ENCODE measurements around the gene TSPAN7. TPM values are rescaled to one million over a fixed set of nuclear protein-coding genes. Genes with fewer than 3 reads are reported as not detected.

Gene TSPAN7
- total RNA-seq, 1 experiment from 2014 or later: 2.0 TPM

DNA sequence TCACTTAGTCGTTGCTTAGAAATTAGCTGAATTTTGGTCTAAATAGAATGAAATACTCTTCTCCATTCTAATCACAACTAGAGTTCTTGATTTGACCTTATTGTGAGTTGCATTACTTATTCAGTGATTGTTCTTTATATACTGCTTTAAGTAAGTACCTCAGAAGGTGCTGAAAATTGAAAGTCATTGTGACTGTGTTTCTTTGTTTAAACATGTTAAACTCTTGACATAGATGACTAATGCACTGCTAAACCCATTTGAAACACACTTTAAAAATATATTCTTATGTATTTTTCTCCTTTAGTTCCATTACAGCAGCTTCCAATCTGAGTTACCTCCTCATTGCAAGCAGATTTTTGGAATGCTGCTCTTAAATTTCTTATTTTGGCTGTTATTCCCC lies 9.1 kb downstream of the TSPAN7 start:
- Histone ChIP-seq H3K27ac (no peak overlapping the region), H3K4me1 (no peaks in the 10 kb centered on the region), H3K4me3 (no peak overlapping the region), H3K27me3 (no peaks in the 10 kb centered on the region), H3K9me3 (replicated peaks) (no peaks in the 10 kb centered on the region), H3K36me3 (no peaks in the 10 kb centered on the region)
- DNase-seq: no peak

DNA sequence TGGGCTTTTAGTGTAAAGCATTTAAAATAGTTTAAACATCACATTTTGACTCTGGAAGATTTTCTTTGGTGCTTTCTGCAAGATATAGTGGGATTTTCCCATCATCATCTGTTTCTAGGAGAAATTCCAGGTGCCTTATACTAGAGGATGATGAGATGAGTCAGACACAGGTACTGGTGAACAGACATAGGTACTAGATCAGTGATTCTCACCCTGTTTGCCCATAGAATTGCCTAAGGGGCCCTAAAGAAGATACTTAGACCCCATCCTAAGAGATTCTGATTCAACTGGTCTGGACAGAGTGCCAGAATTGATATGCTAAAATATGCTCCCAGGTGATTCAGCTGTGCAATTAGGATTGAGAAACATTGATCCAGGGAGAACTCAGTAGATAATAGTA lies 9.7 kb downstream of the TSPAN7 start:
- no peaks in the 10 kb centered on the region for H3K4me1 ChIP-seq
- no peak overlapping the region for H3K4me3 ChIP-seq
- H3K27ac ChIP-seq: no peak overlapping the region
- no peaks in the 10 kb centered on the region for H3K27me3 ChIP-seq
- DNase-seq: no peak
- no peaks in the 10 kb centered on the region for H3K36me3 ChIP-seq
- H3K9me3 ChIP-seq (replicated peaks): no peaks in the 10 kb centered on the region

DNA sequence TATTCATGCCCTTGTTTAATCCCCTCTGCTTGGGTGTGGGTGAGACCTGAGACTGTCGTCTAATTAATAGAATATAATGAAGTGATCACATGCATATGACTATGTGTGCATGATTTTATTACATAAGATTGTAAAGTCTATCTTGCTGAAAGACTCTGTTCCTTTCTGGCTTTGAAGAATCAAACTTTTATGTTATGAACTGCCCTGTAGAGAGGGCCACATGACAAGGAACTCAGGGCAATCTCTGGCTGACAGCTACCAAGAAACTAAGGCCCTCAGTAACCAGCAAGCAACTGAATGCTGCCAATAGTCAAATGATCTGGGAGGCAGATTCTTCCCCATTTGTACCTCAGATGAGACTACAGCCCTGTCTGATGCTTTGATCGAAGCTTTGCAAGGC lies 13.5 kb downstream of the TSPAN7 start:
- no peak overlapping the region for H3K27ac ChIP-seq
- no peaks in the 10 kb centered on the region for H3K4me1 ChIP-seq
- H3K27me3 ChIP-seq: no peaks in the 10 kb centered on the region
- DNase-seq: no peak
- no peak overlapping the region for H3K4me3 ChIP-seq
- H3K36me3 ChIP-seq: no peaks in the 10 kb centered on the region
- H3K9me3 ChIP-seq (replicated peaks): no peaks in the 10 kb centered on the region

DNA sequence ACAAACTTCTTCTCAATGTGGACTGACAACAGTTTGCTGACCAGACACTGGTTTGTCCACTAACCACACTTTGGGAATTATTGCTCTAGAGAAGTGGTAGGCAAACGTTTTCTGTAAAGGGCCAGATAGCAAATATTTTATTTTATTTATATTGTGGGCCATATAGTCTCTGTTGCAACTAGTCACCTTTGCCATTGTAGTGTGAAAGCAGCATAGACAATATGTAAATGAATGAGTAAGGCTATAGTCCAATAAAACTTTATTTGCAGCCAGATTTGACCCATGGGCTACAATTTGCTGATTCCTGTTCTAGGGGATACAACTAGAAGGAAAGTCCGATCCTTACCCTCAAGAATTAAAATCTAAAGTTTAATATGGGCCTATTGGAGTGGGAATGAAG lies 14.5 kb downstream of the TSPAN7 start:
- H3K4me1 ChIP-seq: no peaks in the 10 kb centered on the region
- H3K27me3 ChIP-seq: no peaks in the 10 kb centered on the region
- H3K9me3 ChIP-seq (replicated peaks): no peaks in the 10 kb centered on the region
- DNase-seq: no peak
- H3K4me3 ChIP-seq: no peak overlapping the region
- no peaks in the 10 kb centered on the region for H3K36me3 ChIP-seq
- H3K27ac ChIP-seq: no peak overlapping the region

DNA sequence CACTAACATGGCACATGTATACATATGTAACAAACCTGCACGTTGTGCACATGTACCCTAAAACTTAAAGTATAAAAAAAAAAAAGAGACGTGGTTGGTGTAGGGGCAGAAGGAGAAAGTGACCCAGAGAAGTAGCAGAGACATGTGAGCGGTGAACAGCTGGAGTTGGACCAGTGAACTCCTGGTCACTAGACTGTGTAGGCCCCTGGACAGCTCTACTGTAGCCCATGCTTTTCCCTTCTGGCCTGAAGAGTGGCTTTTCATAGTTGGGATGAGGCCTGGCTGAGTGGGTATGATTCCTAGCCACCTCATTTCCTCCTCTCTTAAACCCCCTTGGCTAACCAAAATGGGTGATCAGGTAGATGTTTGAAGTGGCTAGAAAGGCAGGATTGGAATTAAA lies 16.4 kb downstream of the TSPAN7 start:
- H3K9me3 ChIP-seq (replicated peaks): no peaks in the 10 kb centered on the region
- no peaks in the 10 kb centered on the region for H3K4me1 ChIP-seq
- no peak overlapping the region for H3K4me3 ChIP-seq
- no peak for DNase-seq
- no peaks in the 10 kb centered on the region for H3K36me3 ChIP-seq
- no peak overlapping the region for H3K27ac ChIP-seq
- H3K27me3 ChIP-seq: no peaks in the 10 kb centered on the region

DNA sequence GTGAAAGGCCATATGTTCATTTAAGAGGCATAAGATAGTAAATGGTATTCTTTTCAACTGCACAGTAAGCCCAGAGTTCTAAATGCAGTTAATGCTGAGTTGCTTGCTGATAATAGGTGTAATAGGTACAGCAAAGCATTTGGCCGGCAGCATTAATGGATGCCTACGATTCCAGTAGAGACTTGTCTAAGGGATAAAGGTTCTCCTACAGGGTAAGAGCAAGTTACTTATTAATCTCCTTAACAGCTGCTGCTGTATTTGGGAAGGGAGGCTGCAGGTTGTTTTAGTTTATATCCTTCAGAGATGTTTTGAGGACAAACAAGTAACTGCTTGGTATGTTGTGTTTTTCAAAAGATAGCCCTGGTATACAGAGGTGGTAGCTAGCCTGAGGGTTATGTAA lies 16.8 kb downstream of the TSPAN7 start:
- H3K4me1 ChIP-seq: no peaks in the 10 kb centered on the region
- no peak overlapping the region for H3K4me3 ChIP-seq
- no peak for DNase-seq
- no peaks in the 10 kb centered on the region for H3K27me3 ChIP-seq
- no peaks in the 10 kb centered on the region for H3K9me3 ChIP-seq (replicated peaks)
- H3K27ac ChIP-seq: no peak overlapping the region
- no peaks in the 10 kb centered on the region for H3K36me3 ChIP-seq

DNA sequence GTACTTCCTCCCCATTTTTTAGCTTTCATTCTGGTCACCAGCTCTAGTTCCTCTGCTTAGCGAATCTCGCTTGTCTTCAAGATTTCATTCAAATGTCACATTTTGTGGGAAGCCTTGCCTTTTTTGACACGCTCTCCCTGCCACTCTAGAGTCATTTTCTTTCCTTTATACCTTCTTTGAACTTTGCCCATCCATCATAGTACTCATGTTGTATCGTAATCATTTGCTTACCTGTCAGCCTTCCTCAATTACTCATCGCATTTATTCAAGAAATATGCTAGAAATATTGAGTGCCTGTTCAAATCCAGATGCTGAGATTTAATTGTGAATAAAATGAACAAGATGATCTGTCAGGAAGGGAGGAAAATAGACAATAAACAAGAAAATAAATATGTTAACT lies 21.8 kb downstream of the TSPAN7 start:
- DNase-seq: no peak

DNA sequence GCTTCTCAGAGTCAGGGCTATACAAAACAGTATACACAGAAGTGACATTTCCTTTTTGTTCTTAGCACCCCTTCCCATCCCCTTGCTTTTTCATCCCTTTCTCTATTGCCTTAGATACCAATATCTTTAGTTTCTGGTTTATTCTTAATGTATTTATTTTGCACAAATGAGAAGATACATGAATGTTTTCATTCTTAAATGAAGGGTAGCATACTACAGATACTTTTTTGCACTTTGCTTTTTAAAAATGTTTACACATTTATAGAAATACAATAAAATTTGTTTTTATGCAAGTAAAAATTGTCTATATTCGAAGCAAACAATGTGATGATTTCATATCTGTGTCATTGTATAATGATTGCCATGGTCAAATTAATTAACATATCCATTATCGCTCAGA lies 33.1 kb downstream of the TSPAN7 start:
- H3K27ac ChIP-seq: no peak overlapping the region
- no peaks in the 10 kb centered on the region for H3K27me3 ChIP-seq
- DNase-seq: no peak
- no peaks in the 10 kb centered on the region for H3K9me3 ChIP-seq (replicated peaks)
- H3K36me3 ChIP-seq: no peaks in the 10 kb centered on the region
- no peak overlapping the region for H3K4me3 ChIP-seq
- no peaks in the 10 kb centered on the region for H3K4me1 ChIP-seq

More for the DNA sequence above, 21.8 kb downstream of the TSPAN7 start:
- Histone ChIP-seq H3K27me3 (no peaks in the 10 kb centered on the region), H3K27ac (no peak overlapping the region), H3K9me3 (replicated peaks) (no peaks in the 10 kb centered on the region), H3K4me3 (no peak overlapping the region), H3K4me1 (no peaks in the 10 kb centered on the region), H3K36me3 (no peaks in the 10 kb centered on the region)

DNA sequence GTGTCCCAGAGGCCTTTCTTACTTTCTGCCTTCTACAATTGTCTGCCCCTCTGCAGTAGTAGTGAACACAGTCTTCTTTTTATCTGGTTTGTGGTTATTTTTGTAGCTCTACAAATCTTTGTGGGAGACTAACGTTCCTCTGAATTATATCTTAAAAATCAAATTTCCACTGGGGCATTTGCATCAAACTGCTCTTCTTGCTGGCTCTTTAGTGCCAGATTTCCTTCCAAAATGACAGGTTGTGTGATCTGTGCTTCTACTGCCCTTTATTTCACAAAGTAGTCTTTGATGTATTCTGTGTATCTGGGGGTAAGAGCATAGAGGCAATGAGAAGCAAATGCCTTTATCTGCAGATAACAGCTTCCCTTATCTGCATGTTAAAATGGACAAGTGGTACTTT lies 34.5 kb downstream of the TSPAN7 start:
- Histone ChIP-seq H3K27ac (no peak overlapping the region), H3K4me3 (no peak overlapping the region), H3K9me3 (replicated peaks) (no peaks in the 10 kb centered on the region), H3K27me3 (no peaks in the 10 kb centered on the region), H3K4me1 (no peaks in the 10 kb centered on the region), H3K36me3 (no peaks in the 10 kb centered on the region)
- no peak for DNase-seq

DNA sequence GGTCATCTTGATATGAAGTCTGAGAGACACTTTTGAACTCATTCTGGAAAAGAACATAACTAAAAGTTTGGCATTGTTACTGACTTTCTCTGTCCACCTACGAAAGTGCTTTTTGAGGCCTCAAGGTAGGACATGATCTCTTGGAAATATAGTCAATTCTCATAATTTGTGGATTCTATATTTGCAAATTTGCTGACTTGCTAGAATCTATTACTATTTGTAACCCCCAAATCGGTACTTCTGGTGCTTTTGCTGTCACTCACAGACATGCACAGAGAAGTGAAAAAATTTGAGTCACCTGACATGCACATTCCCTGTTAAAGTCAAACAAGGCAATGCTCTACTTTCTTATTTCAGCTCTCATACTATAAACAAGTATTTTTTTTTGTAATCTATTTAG lies 35.6 kb downstream of the TSPAN7 start:
- no peak for DNase-seq
- Histone ChIP-seq H3K4me1 (no peaks in the 10 kb centered on the region), H3K27ac (no peak overlapping the region), H3K36me3 (no peaks in the 10 kb centered on the region), H3K9me3 (replicated peaks) (no peaks in the 10 kb centered on the region), H3K4me3 (no peak overlapping the region), H3K27me3 (no peaks in the 10 kb centered on the region)

DNA sequence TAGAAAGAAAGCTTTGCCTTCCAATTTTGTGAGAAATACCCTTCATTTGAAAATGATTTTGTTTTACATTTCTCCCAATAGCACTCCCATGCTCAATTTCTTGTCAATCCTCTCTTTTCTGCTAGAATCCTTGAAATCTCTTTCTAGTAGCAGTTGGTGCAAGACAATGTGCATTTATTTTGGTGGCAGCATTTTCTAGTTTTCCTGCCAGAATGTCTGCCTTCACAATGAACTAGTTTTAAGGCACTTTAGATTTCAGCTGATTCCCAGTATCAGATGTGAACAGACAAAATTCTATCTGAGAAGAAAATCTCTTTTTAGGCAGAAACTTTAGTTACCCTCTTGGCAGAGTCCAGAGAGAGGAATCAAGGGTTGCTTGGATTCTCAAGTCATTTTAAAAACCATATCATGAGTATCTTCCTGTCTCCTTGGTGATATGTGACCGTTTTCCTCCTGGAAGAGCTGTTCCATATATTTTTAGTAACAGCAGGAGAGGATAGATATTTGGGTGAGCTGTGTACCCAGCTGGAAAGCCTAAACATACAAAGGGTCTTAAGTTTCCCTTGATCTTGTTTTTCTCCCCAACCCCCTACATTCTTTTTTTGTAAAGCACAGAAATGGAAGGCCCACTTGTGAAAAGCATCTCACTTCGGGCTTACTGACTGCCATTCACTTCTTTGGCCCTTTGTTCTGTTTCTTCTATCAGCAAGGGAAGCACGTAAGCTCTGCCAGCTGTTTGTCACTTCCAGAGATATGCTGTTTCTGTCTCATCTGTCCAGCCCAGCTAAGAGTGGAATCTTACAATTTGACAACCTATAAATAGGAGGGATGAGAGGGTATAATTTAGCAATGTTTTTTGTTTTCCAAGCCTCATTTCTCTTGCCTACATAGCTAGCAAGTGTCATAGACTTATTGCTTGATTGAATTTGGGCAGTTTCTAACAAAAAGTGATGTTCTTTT lies 38.7 kb downstream of the TSPAN7 start:
- Histone ChIP-seq H3K4me1 (no peaks in the 10 kb centered on the region), H3K4me3 (no peak overlapping the region), H3K27me3 (no peaks in the 10 kb centered on the region), H3K36me3 (no peaks in the 10 kb centered on the region), H3K27ac (no peak overlapping the region), H3K9me3 (replicated peaks) (no peaks in the 10 kb centered on the region)
- peak in 1 of 2 experiments; percentile 0 for DNase-seq

DNA sequence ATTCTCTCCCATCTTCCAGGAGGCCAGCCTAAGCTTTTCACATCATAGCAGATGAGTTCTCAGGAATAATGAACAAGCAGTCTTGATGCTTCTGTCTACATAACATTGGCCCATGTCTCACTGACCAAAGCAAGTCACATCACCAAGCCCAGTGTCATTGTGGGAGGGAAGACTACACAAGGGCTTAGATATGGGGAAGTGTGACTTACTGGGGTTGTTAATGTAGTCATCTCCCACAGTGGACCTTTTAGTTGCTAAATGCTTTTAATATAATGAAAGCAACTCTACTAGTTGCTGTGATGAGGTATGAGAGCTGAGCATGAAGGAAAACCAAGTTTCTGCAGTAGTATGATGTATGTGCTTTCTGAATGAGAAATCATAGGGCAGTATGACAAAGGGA lies 40.5 kb downstream of the TSPAN7 start:
- Histone ChIP-seq H3K9me3 (replicated peaks) (no peaks in the 10 kb centered on the region), H3K4me3 (no peak overlapping the region), H3K27ac (no peak overlapping the region), H3K27me3 (no peaks in the 10 kb centered on the region), H3K4me1 (no peaks in the 10 kb centered on the region), H3K36me3 (no peaks in the 10 kb centered on the region)
- DNase-seq: no peak

DNA sequence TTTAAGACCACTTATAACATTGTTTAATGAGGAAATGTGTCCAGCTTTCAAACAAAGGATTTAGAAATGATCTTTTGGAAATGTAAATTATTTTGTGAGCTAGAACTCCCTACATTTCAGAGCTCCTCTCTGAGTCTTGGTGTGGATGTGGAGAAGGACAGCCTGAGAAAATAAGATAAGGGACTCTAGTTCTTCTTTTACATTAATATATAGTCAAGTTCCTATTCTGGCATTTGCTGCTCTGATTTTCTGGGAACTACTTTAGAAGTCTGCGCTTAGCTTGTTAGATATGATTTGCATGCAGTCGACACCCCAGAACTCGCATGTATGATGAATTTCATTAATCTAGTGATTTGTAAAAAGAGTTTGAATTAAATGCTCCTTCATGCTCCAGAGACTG lies 45.5 kb downstream of the TSPAN7 start:
- H3K9me3 ChIP-seq (replicated peaks): no peaks in the 10 kb centered on the region
- H3K27ac ChIP-seq: no peak overlapping the region
- H3K36me3 ChIP-seq: no peaks in the 10 kb centered on the region
- H3K4me1 ChIP-seq: no peaks in the 10 kb centered on the region
- no peak for DNase-seq
- H3K4me3 ChIP-seq: no peak overlapping the region
- no peaks in the 10 kb centered on the region for H3K27me3 ChIP-seq

DNA sequence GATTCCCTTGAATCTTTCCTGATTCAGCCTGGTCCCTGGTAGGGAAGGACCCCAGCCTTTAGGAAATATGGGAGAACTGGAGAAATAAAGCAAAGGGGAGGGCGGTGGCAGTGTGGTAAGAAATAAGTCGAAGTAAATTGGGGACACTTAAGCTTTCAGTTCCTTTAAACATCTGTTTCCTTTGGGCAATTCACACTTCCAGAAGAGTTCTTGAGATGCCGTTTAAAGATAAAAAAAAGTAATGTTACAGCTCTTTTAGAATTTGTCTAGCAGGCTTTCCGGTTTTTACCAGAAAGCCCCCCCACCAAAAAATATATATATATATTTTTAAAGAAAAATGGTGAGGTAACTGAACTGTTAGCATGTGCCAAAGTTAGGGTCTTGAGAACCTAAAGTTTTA lies 46.6 kb downstream of the TSPAN7 start:
- H3K27ac ChIP-seq: no peak overlapping the region
- H3K36me3 ChIP-seq: no peaks in the 10 kb centered on the region
- no peaks in the 10 kb centered on the region for H3K9me3 ChIP-seq (replicated peaks)
- H3K4me1 ChIP-seq: no peaks in the 10 kb centered on the region
- DNase-seq: no peak
- no peaks in the 10 kb centered on the region for H3K27me3 ChIP-seq
- no peak overlapping the region for H3K4me3 ChIP-seq

DNA sequence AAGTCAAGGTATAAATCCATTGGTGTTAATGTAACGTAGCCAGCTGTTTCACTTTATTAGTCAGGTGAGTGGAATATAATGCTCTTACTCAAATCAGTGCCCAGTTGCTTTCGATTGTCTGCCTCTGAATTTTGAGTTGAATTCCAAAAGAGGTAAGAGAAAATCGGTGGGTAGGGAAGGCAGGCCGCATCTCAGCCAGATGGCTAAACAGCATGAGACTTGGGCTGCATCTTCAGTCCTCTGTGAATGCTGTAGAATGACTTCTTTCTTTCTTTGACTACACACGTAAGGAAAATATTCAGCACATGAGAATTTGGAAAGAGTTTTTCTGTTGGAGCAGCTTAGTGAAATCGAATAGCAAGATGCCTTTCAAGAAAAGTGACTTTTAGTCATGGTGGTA lies 49.5 kb downstream of the TSPAN7 start:
- no peak for DNase-seq

DNA sequence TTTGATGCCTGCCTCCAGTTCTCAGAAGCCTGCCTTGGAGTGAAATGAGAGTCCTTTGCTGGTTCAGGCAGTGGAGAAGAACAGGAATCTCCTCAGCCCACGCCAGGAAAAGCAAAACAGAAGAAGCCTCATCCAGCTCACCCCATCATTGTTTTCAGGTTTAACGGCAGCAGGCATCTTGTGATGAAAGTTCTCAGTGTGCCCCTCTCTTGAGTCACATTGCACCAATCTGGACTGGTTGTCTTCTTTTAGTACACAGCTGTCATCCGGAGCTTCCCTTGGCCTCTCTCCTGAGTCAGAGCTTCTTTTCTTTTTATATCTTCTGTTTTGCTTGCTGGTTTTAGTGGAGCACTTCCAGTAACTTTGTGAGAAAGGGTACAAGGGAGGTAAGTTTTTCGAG lies 50.9 kb downstream of the TSPAN7 start:
- H3K27ac ChIP-seq: no peak overlapping the region
- no peaks in the 10 kb centered on the region for H3K9me3 ChIP-seq (replicated peaks)
- no peak overlapping the region for H3K4me3 ChIP-seq
- no peaks in the 10 kb centered on the region for H3K27me3 ChIP-seq
- H3K36me3 ChIP-seq: no peaks in the 10 kb centered on the region
- no peak for DNase-seq
- no peaks in the 10 kb centered on the region for H3K4me1 ChIP-seq

More for the DNA sequence above, 49.5 kb downstream of the TSPAN7 start:
- no peaks in the 10 kb centered on the region for H3K27me3 ChIP-seq
- no peak overlapping the region for H3K4me3 ChIP-seq
- no peaks in the 10 kb centered on the region for H3K4me1 ChIP-seq
- H3K27ac ChIP-seq: no peak overlapping the region
- H3K9me3 ChIP-seq (replicated peaks): no peaks in the 10 kb centered on the region
- H3K36me3 ChIP-seq: no peaks in the 10 kb centered on the region

Data from SJCRH30 (cell line).